CD14-positive monocyte (primary cell): Measurements from ENCODE around the gene PIAS1. TPM values are rescaled to one million over a fixed set of nuclear protein-coding genes. Genes with fewer than 3 reads are reported as not detected.

Experiments
- DNase-seq, 3 donors: peaks; one replicate each; pipeline ENCODE4 v3.0.0-alpha.2; 2011 to 2022
- H2AFZ ChIP-seq: 2 replicates; pipeline ENCODE4 v1.6.0; 2012; ENCODE audit warnings: mild to moderate bottlenecking, low read depth, low read length, inconsistent platforms; ENCODE audit not compliant: insufficient read depth, poor library complexity, severe bottlenecking
- H3K27ac ChIP-seq, 2 donors: 1 replicate in 1 of 2; 2 replicates in 1 of 2; pipeline ENCODE4 v1.5.1; 2012 to 2013; ENCODE audit warnings: low read length in 2 of 2, control low read depth in 1 of 2, inconsistent platforms in 1 of 2, low read depth in 1 of 2, mild to moderate bottlenecking in 1 of 2
- H3K27me3 ChIP-seq, 2 donors: one replicate each; pipeline versions ENCODE4 v1.6.0 to v1.6.1; 2011 to 2013; ENCODE audit warnings: low read length in 2 of 2; ENCODE audit not compliant: control insufficient read depth in 2 of 2, insufficient read depth in 2 of 2
- H3K36me3 ChIP-seq, 2 donors: replicated peaks in 1 of 2; 1 replicate in 1 of 2; 2 replicates in 1 of 2; pipeline versions ENCODE4 v1.5.1 to v1.6.1; 2012 to 2013; ENCODE audit warnings: low read length in 2 of 2, control low read depth in 1 of 2, inconsistent platforms in 1 of 2, mild to moderate bottlenecking in 1 of 2; ENCODE audit not compliant: insufficient read depth in 2 of 2, control insufficient read depth in 1 of 2
- H3K4me1 ChIP-seq, 2 donors: 1 replicate in 1 of 2; 2 replicates in 1 of 2; pipeline versions ENCODE4 v1.5.1 to v1.6.1; 2012 to 2013; ENCODE audit warnings: low read length in 2 of 2, control low read depth in 1 of 2, inconsistent platforms in 1 of 2, mild to moderate bottlenecking in 1 of 2, moderate library complexity in 1 of 2; ENCODE audit not compliant: insufficient read depth in 2 of 2, control insufficient read depth in 1 of 2
- H3K4me2 ChIP-seq: replicated peaks from 2 replicates; pipeline ENCODE3; 2012; ENCODE audit warnings: low read length, moderate library complexity, mild to moderate bottlenecking; ENCODE audit not compliant: poor library complexity, severe bottlenecking; ENCODE audit errors: extremely low read depth
- H3K4me3 ChIP-seq, 3 experiments: fragments of 200-600 bp in 1 of 3; sonication (generic) in 1 of 3; replicated peaks in 1 of 3; 1 replicate in 2 of 3; 2 replicates in 1 of 3; pipeline ENCODE4 v1.5.1; 2011 to 2013; ENCODE audit warnings: low read length in 3 of 3, mild to moderate bottlenecking in 3 of 3, control low read depth in 2 of 3, low read depth in 2 of 3, inconsistent platforms in 1 of 3, moderate library complexity in 1 of 3
- H3K79me2 ChIP-seq: 2 replicates; pipeline ENCODE4 v1.6.0; 2012; ENCODE audit warnings: mild to moderate bottlenecking, control low read depth, inconsistent platforms, low read length, moderate library complexity; ENCODE audit not compliant: insufficient read depth
- H3K9ac ChIP-seq: 2 replicates; pipeline ENCODE4 v1.6.0; 2017; ENCODE audit warnings: low read length, mild to moderate bottlenecking; ENCODE audit not compliant: insufficient read depth, poor library complexity, severe bottlenecking
- H3K9me3 ChIP-seq, 2 donors: replicated peaks in 1 of 2; 1 replicate in 1 of 2; 2 replicates in 1 of 2; pipeline versions ENCODE4 v1.5.1 to v1.6.1; 2012 to 2013; ENCODE audit warnings: low read length in 2 of 2, control low read depth in 1 of 2; ENCODE audit not compliant: control insufficient read depth in 1 of 2, insufficient read depth in 1 of 2
- H4K20me1 ChIP-seq: 2 replicates; pipeline ENCODE4 v1.6.0; 2012; ENCODE audit warnings: mild to moderate bottlenecking, low read length, control low read depth, moderate library complexity; ENCODE audit not compliant: insufficient read depth
- H3K27ac Mint-ChIP-seq, 7 donors: one replicate each; pipeline ENCODE4 v1.8.0; 2020; ENCODE audit warnings: mild to moderate bottlenecking in 7 of 7, mixed read lengths in 7 of 7, moderate library complexity in 6 of 7, inconsistent platforms in 2 of 7
- H3K27me3 Mint-ChIP-seq, 3 donors: one replicate each; pipeline ENCODE4 v1.8.0; 2021 to 2022; ENCODE audit warnings: low read depth in 3 of 3, mild to moderate bottlenecking in 3 of 3, mixed read lengths in 3 of 3, moderate library complexity in 3 of 3, inconsistent platforms in 1 of 3
- H3K36me3 Mint-ChIP-seq, 2 donors: one replicate each; pipeline ENCODE4 v1.8.0; 2020; ENCODE audit warnings: mixed read lengths in 2 of 2, inconsistent platforms in 1 of 2, mild to moderate bottlenecking in 1 of 2
- H3K4me1 Mint-ChIP-seq: one replicate; pipeline ENCODE4 v1.8.0; 2020; ENCODE audit warnings: mild to moderate bottlenecking, mixed read lengths
- H3K4me3 Mint-ChIP-seq, 2 donors: one replicate each; pipeline ENCODE4 v1.8.0; 2020; ENCODE audit warnings: mild to moderate bottlenecking in 2 of 2, mixed read lengths in 2 of 2, moderate library complexity in 1 of 2
- H3K9me3 Mint-ChIP-seq, 7 donors: one replicate each; pipeline ENCODE4 v1.8.0; 2020 to 2022; ENCODE audit warnings: mixed read lengths in 7 of 7, mild to moderate bottlenecking in 6 of 7, moderate library complexity in 6 of 7, inconsistent platforms in 2 of 7
- CTCF ChIP-seq: fragments of 200-600 bp; IDR thresholded peaks from one replicate; pipeline ENCODE4 v1.8.0; 2022; ENCODE audit warnings: antibody characterized with exemption, mild to moderate bottlenecking
- WGBS: methylation state at CpG from one replicate; pipeline ENCODE4 v1.1.5; 2013; ENCODE audit warnings: missing lambda C conversion rate; ENCODE audit not compliant: insufficient coverage; 5-methylcytosine and 5-hydroxymethylcytosine counted together
- intact Hi-C, 2 donors: fragments of 100-400 bp; cut with micrococcal nuclease; formaldehyde crosslinking; loops; one replicate each; pipeline versions ENCODE4 v1.15.0 to v1.15.1; 2023
- polyA plus RNA-seq, 3 donors: library from polyadenylated mRNA; depleted of rRNA in 1 of 3; unstranded in 2 of 3; stranded (reverse) in 1 of 3; fragments of 300-500 nt in 2 of 3; fragments of >200 nt in 1 of 3; fragmentation: Illumina TruSeq in 2 of 3; gene quantifications; 1 replicate in 2 of 3; 2 replicates in 1 of 3; pipeline ENCODE4 v1.2.3, GENCODE V29; 2012 to 2021

Gene PIAS1
- polyA plus RNA-seq, 3 donors = 47.3 to 109 (median 89.8) TPM

- Mint-ChIP-seq H3K4me3 (no peak overlapping the region), H3K9me3 (no peaks in the 10 kb centered on the region), H3K4me1 (peaks cover 42% of the 10 kb centered on the region), H3K36me3 (no peaks in the 10 kb centered on the region), H3K27me3 (peaks cover 0 to 2% (median 0%) of the 10 kb centered on the region in 3 donors), H3K27ac (peak overlapping the region in 1 of 7 donors; percentile 91)
- H3K4me2 ChIP-seq = no peak overlapping the region
- 86% methylated on average over 1 of the region's 6 CpGs for WGBS
- peaks cover 17 to 31% of the 10 kb centered on the region in 2 donors for H3K4me1 ChIP-seq
- intact Hi-C loops = loop anchor here in 1 of 2 donors (10.0 kb wide), 1 partner anchor 172 kb away; the partner anchor contains the start of gene CLN6
- H2AFZ ChIP-seq = no peak overlapping the region
- no peaks in the 10 kb centered on the region for H3K36me3 ChIP-seq
- no peaks in the 10 kb centered on the region for H3K27me3 ChIP-seq
- H3K4me3 ChIP-seq = no peak overlapping the region
- peaks cover 38% of the 10 kb centered on the region for H4K20me1 ChIP-seq
- no peak for DNase-seq
- no peak overlapping the region for H3K27ac ChIP-seq
- H3K79me2 ChIP-seq = peaks cover 39% of the 10 kb centered on the region
- TF ChIP-seq CTCF = no peak
- no peak overlapping the region for H3K9ac ChIP-seq
- H3K9me3 ChIP-seq = no peaks in the 10 kb centered on the region
Observed at GRCh38 chr15:68053001-68053400, 1.1 kb upstream of the PIAS1 start.

GRCh38 chr15:68054628-68055223, 611 bp downstream of the PIAS1 start:
- Histone ChIP-seq H3K79me2 (peaks cover 56% of the 10 kb centered on the region), H3K27me3 (no peaks in the 10 kb centered on the region), H3K9me3 (no peaks in the 10 kb centered on the region), H4K20me1 (peaks cover 55% of the 10 kb centered on the region), H3K9ac (peak overlapping the region; percentile 98), H3K4me3 (peak overlapping the region; percentile 60 to 98 (median 98)), H3K4me2 (peak overlapping the region; percentile 89), H2AFZ (peak overlapping the region; percentile 85), H3K4me1 (peaks cover 19 to 31% of the 10 kb centered on the region in 2 donors), H3K27ac (peak overlapping the region; percentile 88 to 89), H3K36me3 (peaks cover 0 to 1% of the 10 kb centered on the region in 2 donors)
- DNase-seq = peak; percentile 59 to 80 (median 75)
- no peaks in the 10 kb centered on the region for H3K27me3 Mint-ChIP-seq
- H3K36me3 Mint-ChIP-seq = peaks cover 3 to 8% of the 10 kb centered on the region in 2 donors
- H3K4me3 Mint-ChIP-seq = peak overlapping the region; percentile 86 to 97
- intact Hi-C loops = loop anchor here in 1 of 2 donors (10.0 kb wide), 1 partner anchor 170 kb away; the partner anchor contains the start of gene CLN6
- no peak for TF ChIP-seq CTCF
- peak overlapping the region; percentile 84 to 98 (median 95) for H3K27ac Mint-ChIP-seq
- H3K9me3 Mint-ChIP-seq = no peaks in the 10 kb centered on the region
- WGBS = under 1% methylated on average over 23 of the region's 33 CpGs
- H3K4me1 Mint-ChIP-seq = peaks cover 52% of the 10 kb centered on the region
